HL-60/S4 treated with retinoic acid at 250 ng/mL for 4 days and 3 days (cell line): ENCODE measurements around the gene PLEKHG2.

Experiments used
- in situ Hi-C: fragments of 300-500 bp; cut with MboI; formaldehyde crosslinking; loops from 2 replicates; pipeline ENCODE4 v1.7.0; 2022; ENCODE audit warnings: low sequenced_read_pairs

Gene PLEKHG2

DNA sequence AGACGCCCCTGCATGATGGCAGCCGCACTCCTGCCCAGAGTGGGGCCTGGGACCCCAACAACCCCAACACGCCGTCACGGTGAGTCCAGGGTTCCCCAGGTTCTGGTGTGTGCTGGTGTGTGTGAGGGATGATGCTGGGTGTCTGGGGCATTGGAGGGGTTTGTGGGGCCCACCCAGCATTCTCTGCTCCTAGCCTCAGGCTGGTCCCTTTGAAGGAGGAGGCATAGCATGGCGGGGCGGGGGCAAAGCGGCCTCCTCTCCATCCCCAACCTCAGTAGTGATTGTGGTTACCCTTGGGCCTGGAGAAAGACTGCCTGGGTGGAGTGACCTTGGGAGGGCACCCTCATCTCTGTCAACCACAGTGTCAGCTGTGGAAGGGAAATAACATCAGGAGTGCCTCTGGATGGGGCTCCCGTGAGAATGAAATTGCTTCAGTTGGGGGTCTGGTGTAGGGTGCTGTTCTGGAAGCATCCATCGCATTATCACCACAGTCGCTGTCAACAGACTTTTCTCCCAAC, 61.0 kb downstream of the PLEKHG2 start:
- in situ Hi-C loops = no loop called here

- in situ Hi-C loops = no loop called here
These were observed 61.7 kb downstream of the PLEKHG2 start for GRCh38 chr19:39474139-39474620.

- in situ Hi-C loops = no loop called here
These were observed 63.3 kb downstream of the PLEKHG2 start for GRCh38 chr19:39475748-39476147.
